ENCODE data around the gene ATP13A4. TPM values are rescaled to one million over a fixed set of nuclear protein-coding genes. Genes with fewer than 3 reads are reported as not detected.

The ATP13A4 gene
- total and polyA plus RNA-seq, 2 of the 4 experiments (the other 2 are of a cell fraction), result under 0.01 TPM; not detected in 1

DNA sequence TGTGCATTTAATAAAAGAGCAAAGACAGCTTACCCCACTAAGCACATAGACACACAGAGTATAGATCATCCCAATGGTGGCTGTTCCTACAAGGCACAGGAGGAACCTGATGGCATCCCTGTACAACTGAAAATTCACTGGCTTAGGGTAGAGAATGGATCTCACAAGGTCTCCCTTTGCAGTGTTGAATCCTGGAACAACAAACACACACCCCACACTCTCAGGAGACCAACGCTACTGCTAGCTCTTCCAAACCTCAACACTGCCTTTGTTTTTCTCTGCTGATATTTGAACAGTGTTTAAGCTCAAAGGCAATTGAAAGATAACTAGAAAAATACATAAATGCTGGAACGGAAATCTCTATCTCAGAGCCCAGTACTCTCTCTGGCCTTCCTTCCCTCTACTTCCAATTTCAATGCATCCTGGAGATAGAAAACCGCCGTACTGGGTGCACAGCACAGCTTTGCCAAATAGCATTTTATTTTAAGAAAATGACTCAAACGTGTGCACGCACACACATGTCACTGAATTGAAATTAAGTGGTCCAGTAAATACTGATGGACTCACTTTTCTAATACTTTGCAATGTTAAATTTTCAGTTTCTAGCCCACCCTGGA, 88.6 kb downstream of the ATP13A4 start:
- CTCF ChIA-PET, result no interaction called here
- Histone ChIP-seq H3K4me3 (ENCODE audit: insufficient read depth, low read depth, low read length) (no peak overlapping the region), H2AK5ac (ENCODE audit: low read depth, low read length) (no peak overlapping the region), H2BK20ac (ENCODE audit: low read depth, low read length) (no peak overlapping the region), H3K56ac (ENCODE audit: extremely low read depth, insufficient read depth, low read length) (no peak overlapping the region), H3K9me1 (ENCODE audit: insufficient read depth, low read length) (no peaks in the 10 kb centered on the region), H3K36me3 (ENCODE audit: control insufficient read depth, insufficient read depth, low read length) (no peaks in the 10 kb centered on the region), H4K20me1 (ENCODE audit: insufficient read depth, low read length) (no peaks in the 10 kb centered on the region), H4K91ac (ENCODE audit: insufficient read depth, low read depth, low read length) (no peak overlapping the region), H3K4me1 (ENCODE audit: control insufficient read depth, insufficient read depth, low read length) (no peaks in the 10 kb centered on the region), H2AK9ac (replicated peaks; ENCODE audit: low read depth, low read length, poor library complexity) (no peak overlapping the region), H2BK120ac (ENCODE audit: low read depth, low read length) (no peak overlapping the region), H3K79me1 (ENCODE audit: low read depth in 1 of 2, low read length in 2 of 2) (no peaks in the 10 kb centered on the region), H3K9ac (ENCODE audit: low read depth, low read length) (no peak overlapping the region), H3K4ac (ENCODE audit: low read depth, low read length) (no peak overlapping the region), H3K4me2 (ENCODE audit: low read depth, low read length) (no peak overlapping the region), H2AFZ (replicated peaks; ENCODE audit: low read length, poor library complexity) (no peak overlapping the region), H3K27ac (ENCODE audit: insufficient read depth, low read length) (no peak overlapping the region), H3K18ac (ENCODE audit: low read depth, low read length) (no peak overlapping the region), H3K9me3 (ENCODE audit: control insufficient read depth, insufficient read depth, low read length) (no peaks in the 10 kb centered on the region), H3K14ac (replicated peaks; ENCODE audit: low read depth, low read length) (no peak overlapping the region), H3K23ac (ENCODE audit: low read depth, low read length) (no peak overlapping the region), H4K5ac (ENCODE audit: low read depth, low read length) (no peak overlapping the region), H3K27me3 (ENCODE audit: control insufficient read depth, insufficient read depth, low read length) (no peaks in the 10 kb centered on the region), H4K8ac (ENCODE audit: low read depth in 2 of 2, low read length in 2 of 2) (no peak overlapping the region), H2BK15ac (ENCODE audit: low read depth, low read length) (no peak overlapping the region), H2BK5ac (ENCODE audit: low read depth, low read length, poor library complexity, severe bottlenecking) (no peak overlapping the region)
- in situ Hi-C loops (cut with MboI; ENCODE audit: low sequenced_read_pairs), result loop anchor here (10.0 kb wide), 1 partner anchor 651 kb away; no protein-coding TSS in a partner anchor
- intact Hi-C loops (cut with micrococcal nuclease), result no loop called here
- TF ChIP-seq CHD1 (IDR thresholded peaks at IDR 0.05; ENCODE audit: low read depth, low read length) (no peak), MAFK (IDR thresholded peaks at IDR 0.05; ENCODE audit: low read depth, low read length) (no peak), CEBPB (IDR thresholded peaks at IDR 0.05; ENCODE audit: low read depth, low read length) (no peak), MAZ (IDR thresholded peaks at IDR 0.05; ENCODE audit: borderline replicate concordance, low read depth, low read length) (no peak), SMC3 (IDR thresholded peaks at IDR 0.05; ENCODE audit: low read depth, low read length) (no peak), MXI1 (IDR thresholded peaks at IDR 0.05; ENCODE audit: borderline replicate concordance, low read depth, low read length) (no peak), CTCF (conservative IDR thresholded peaks at IDR 0.05; ENCODE audit: low read depth, low read length) (no peak), RAD21 (IDR thresholded peaks at IDR 0.05; ENCODE audit: low read length) (no peak), NFE2L2 (IDR thresholded peaks at IDR 0.05; ENCODE audit: low read depth, low read length) (no peak), BHLHE40 (IDR thresholded peaks at IDR 0.05; ENCODE audit: low read depth, low read length) (no peak), RCOR1 (IDR thresholded peaks at IDR 0.05; ENCODE audit: insufficient replicate concordance, low read length) (no peak), RFX5 (IDR thresholded peaks at IDR 0.05; ENCODE audit: low read depth, low read length) (no peak), FOS (IDR thresholded peaks at IDR 0.05; ENCODE audit: low read depth, low read length) (no peak)
- TF ChIP-seq, protein P1, sequence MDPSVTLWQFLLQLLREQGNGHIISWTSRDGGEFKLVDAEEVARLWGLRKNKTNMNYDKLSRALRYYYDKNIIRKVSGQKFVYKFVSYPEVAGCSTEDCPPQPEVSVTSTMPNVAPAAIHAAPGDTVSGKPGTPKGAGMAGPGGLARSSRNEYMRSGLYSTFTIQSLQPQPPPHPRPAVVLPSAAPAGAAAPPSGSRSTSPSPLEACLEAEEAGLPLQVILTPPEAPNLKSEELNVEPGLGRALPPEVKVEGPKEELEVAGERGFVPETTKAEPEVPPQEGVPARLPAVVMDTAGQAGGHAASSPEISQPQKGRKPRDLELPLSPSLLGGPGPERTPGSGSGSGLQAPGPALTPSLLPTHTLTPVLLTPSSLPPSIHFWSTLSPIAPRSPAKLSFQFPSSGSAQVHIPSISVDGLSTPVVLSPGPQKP (IDR thresholded peaks at IDR 0.05; ENCODE audit: borderline replicate concordance, low read depth, low read length), result no peak
- TF ChIP-seq, protein P2, sequence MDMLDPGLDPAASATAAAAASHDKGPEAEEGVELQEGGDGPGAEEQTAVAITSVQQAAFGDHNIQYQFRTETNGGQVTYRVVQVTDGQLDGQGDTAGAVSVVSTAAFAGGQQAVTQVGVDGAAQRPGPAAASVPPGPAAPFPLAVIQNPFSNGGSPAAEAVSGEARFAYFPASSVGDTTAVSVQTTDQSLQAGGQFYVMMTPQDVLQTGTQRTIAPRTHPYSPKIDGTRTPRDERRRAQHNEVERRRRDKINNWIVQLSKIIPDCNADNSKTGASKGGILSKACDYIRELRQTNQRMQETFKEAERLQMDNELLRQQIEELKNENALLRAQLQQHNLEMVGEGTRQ (IDR thresholded peaks at IDR 0.05; ENCODE audit: low read depth, low read length), result no peak
- WGBS, 2 experiments (ENCODE audit: extremely low coverage in 2 of 2, insufficient read length in 1 of 2), result no CpG with 5 or more reads among the region's 6 CpGs
- ATAC-seq (ENCODE audit: low read depth) (no peak), DNase-seq (no peak)
- POLR2A ChIA-PET (ENCODE audit: unreplicated experiment), result no interaction called here
- dilution Hi-C loops (cut with HindIII; ENCODE audit: low sequenced_read_pairs, unreplicated experiment), result no loop called here
- BruUV-seq (replicated peaks), result no TSS peak

All from IMR-90 (cell line).